ENCODE measurements around the gene ADCY7.

DNA sequence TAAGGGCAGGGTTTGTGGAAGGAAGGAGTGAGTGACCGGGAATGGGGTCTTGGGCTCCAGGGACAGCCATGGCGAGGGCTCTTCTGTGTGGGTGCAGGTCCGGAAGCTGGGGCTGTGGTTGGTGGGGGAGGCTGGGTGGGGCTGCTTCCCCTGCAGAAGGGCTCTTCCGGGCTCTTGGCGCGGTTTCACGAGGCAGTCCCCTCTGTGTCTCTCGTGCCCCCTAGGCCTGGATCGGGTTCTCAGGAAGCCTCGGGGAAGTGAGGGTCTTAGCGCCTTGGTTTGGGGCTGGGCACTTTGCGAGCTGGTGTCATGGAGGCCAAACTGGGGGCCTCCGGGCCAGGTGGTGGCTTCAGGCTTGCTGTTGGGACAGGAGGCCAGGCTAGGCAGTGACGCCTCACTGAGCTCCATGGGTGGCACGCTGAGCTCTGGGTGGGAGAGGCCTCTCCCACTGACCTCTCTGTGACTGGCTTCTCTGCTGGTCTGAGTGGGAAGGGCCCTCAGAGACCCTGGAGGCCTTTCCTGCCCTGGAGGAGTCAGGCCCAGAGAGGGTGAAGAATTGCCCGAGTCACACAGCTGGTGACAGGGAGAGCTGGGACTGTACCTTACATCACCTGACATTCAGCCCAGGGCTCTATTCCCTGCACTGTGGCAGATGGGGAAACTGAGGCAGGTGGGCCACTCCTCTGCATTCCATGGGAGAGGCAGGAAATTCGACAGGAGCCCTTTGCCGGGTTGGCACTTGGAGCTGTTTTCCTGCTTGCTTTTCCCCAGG, 8.2 kb downstream of the ADCY7 start:
- TF ChIP-seq, protein P1, sequence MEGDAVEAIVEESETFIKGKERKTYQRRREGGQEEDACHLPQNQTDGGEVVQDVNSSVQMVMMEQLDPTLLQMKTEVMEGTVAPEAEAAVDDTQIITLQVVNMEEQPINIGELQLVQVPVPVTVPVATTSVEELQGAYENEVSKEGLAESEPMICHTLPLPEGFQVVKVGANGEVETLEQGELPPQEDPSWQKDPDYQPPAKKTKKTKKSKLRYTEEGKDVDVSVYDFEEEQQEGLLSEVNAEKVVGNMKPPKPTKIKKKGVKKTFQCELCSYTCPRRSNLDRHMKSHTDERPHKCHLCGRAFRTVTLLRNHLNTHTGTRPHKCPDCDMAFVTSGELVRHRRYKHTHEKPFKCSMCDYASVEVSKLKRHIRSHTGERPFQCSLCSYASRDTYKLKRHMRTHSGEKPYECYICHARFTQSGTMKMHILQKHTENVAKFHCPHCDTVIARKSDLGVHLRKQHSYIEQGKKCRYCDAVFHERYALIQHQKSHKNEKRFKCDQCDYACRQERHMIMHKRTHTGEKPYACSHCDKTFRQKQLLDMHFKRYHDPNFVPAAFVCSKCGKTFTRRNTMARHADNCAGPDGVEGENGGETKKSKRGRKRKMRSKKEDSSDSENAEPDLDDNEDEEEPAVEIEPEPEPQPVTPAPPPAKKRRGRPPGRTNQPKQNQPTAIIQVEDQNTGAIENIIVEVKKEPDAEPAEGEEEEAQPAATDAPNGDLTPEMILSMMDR (IDR thresholded peaks at IDR 0.05): no peak
- TF ChIP-seq POLR2A (IDR thresholded peaks at IDR 0.05) (no peak), POLR2AphosphoS5 (IDR thresholded peaks at IDR 0.05) (no peak), EP300 (IDR thresholded peaks at IDR 0.05) (no peak)
